Calu3 (cell line): ENCODE results near the gene P2RX6. TPM values are rescaled to one million over a fixed set of nuclear protein-coding genes. Genes with fewer than 3 reads are reported as not detected.

Source experiments
- BruUV-seq: library from RNA; stranded (reverse); fragments of 400-500 nt; replicated peaks from 2 replicates; lab custom pipeline; 2021; lab: Mats Ljungman, UMichigan
- CTCF ChIA-PET: fragments of 300-600 bp; sonication (Branson Sonifier 250); formaldehyde crosslinking; loops from one replicate; lab custom pipeline; 2022; ENCODE audit warnings: antibody characterized with exemption; lab: Charles Lee
- DNase-seq: peaks from one replicate; pipeline ENCODE4 v3.0.0; 2022
- H3K27ac Mint-ChIP-seq: one replicate; pipeline ENCODE4 v1.8.0; 2022; ENCODE audit warnings: mixed read lengths; ENCODE audit not compliant: unreplicated experiment
- H3K27me3 Mint-ChIP-seq: one replicate; pipeline ENCODE4 v1.8.0; 2022; ENCODE audit warnings: mixed read lengths; ENCODE audit not compliant: unreplicated experiment
- H3K36me3 Mint-ChIP-seq: one replicate; pipeline ENCODE4 v1.8.0; 2022; ENCODE audit warnings: mild to moderate bottlenecking, moderate library complexity, mixed read lengths; ENCODE audit not compliant: insufficient read depth, unreplicated experiment
- H3K4me1 Mint-ChIP-seq: one replicate; pipeline ENCODE4 v1.8.0; 2022; ENCODE audit warnings: mild to moderate bottlenecking, low read depth, mixed read lengths; ENCODE audit not compliant: unreplicated experiment
- H3K4me3 Mint-ChIP-seq: one replicate; pipeline ENCODE4 v1.8.0; 2022; ENCODE audit warnings: mild to moderate bottlenecking, low read depth, moderate library complexity, mixed read lengths; ENCODE audit not compliant: unreplicated experiment
- H3K9me3 Mint-ChIP-seq: one replicate; pipeline ENCODE4 v1.8.0; 2022; ENCODE audit warnings: low read depth, mixed read lengths; ENCODE audit not compliant: unreplicated experiment
- CTCF ChIP-seq: fragments of 200-600 bp; IDR thresholded peaks from one replicate; pipeline ENCODE4 v1.8.0; 2022; ENCODE audit warnings: antibody characterized with exemption; ENCODE audit not compliant: unreplicated experiment
- intact Hi-C: fragments of 100-400 bp; cut with micrococcal nuclease; formaldehyde crosslinking; loops from one replicate; pipeline ENCODE4 v1.10.0; 2022; ENCODE audit not compliant: unreplicated experiment
- total RNA-seq: library from RNA; stranded (reverse); gene quantifications from 2 replicates; pipeline ENCODE4 v1.2.3, GENCODE V29; 2022

Gene P2RX6
- total RNA-seq, 1 experiment from 2014 or later = 0.26 TPM

- Mint-ChIP-seq H3K4me1 (no peaks in the 10 kb centered on the region), H3K4me3 (peak within 1 kb of the TSS; percentile 97), H3K9me3 (peaks cover 5% of the 10 kb centered on the region), H3K27me3 (peaks cover 11% of the 10 kb centered on the region), H3K36me3 (peaks cover 25% of the 10 kb centered on the region), H3K27ac (peak within 1 kb of the TSS; percentile 66)
- DNase-seq = peak; percentile 80
- CTCF ChIA-PET = interaction anchor here (0.6 to 2.0 kb wide), 5 partner anchors 21 to 934 kb away, joined by 3 to 16 read pairs (median 7); no protein-coding TSS in a partner anchor
- intact Hi-C loops = no loop called here
- peak; percentile 53 for TF ChIP-seq CTCF
- BruUV-seq = TSS peak; percentile 92
These were observed 33.0 kb upstream of the P2RX6 start, which contains the start of gene LZTR1 for GRCh38 chr22:20981787-20982562. LZTR1 (plus strand) TSS chr22:20982297; CDS start chr22:20982372, 75 bp downstream.

GRCh38 chr22:20982563-20982882 lies 32.4 kb upstream of the P2RX6 start:
- intact Hi-C loops = no loop called here
- Mint-ChIP-seq H3K9me3 (peaks cover 5% of the 10 kb centered on the region), H3K27me3 (peaks cover 11% of the 10 kb centered on the region), H3K4me1 (no peaks in the 10 kb centered on the region), H3K27ac (peak overlapping the region; percentile 66), H3K4me3 (peak overlapping the region; percentile 97), H3K36me3 (peaks cover 25% of the 10 kb centered on the region)
- no peak for TF ChIP-seq CTCF
- DNase-seq = no peak
- no TSS peak for BruUV-seq
- CTCF ChIA-PET = interaction anchor here (0.6 to 2.0 kb wide), 5 partner anchors 21 to 934 kb away, joined by 3 to 16 read pairs (median 7); no protein-coding TSS in a partner anchor

- Mint-ChIP-seq H3K9me3 (peaks cover 5% of the 10 kb centered on the region), H3K27me3 (peaks cover 11% of the 10 kb centered on the region), H3K4me1 (no peaks in the 10 kb centered on the region), H3K4me3 (peak overlapping the region; percentile 97), H3K27ac (no peak overlapping the region), H3K36me3 (peaks cover 25% of the 10 kb centered on the region)
- no peak for DNase-seq
- no peak for TF ChIP-seq CTCF
- CTCF ChIA-PET = interaction anchor here (2.0 kb wide), 1 partner anchor 26 kb away, joined by 11 read pairs; no protein-coding TSS in a partner anchor
- BruUV-seq = TSS peak; percentile 21
- intact Hi-C loops = no loop called here
These were observed 31.7 kb upstream of the P2RX6 start for GRCh38 chr22:20983081-20983771.

GRCh38 chr22:20985720-20986119 lies 29.2 kb upstream of the P2RX6 start:
- Mint-ChIP-seq H3K27me3 (no peaks in the 10 kb centered on the region), H3K4me1 (no peaks in the 10 kb centered on the region), H3K27ac (no peak overlapping the region), H3K4me3 (no peak overlapping the region), H3K9me3 (no peaks in the 10 kb centered on the region), H3K36me3 (peaks cover 18% of the 10 kb centered on the region)
- DNase-seq = no peak
- TF ChIP-seq CTCF = no peak
- intact Hi-C loops = no loop called here
- CTCF ChIA-PET = no interaction called here
- BruUV-seq = no TSS peak
